SK-N-SH (cell line): ENCODE results near the gene RBM20.

Experiments
- CTCF ChIP-seq: fragments of 200-600 bp; sonication (generic); IDR thresholded peaks from 2 replicates; pipeline ENCODE4 v1.6.1; 2017; ENCODE audit warnings: antibody characterized with exemption, mild to moderate bottlenecking, moderate library complexity
- JUND ChIP-seq: IDR thresholded peaks from 2 replicates; pipeline ENCODE4 v1.4.0; 2012
- MEF2A ChIP-seq: IDR thresholded peaks from 2 replicates; pipeline ENCODE4 v1.4.0; 2012; ENCODE audit warnings: low read depth, borderline replicate concordance
- POLR2AphosphoS5 ChIP-seq: IDR thresholded peaks from 2 replicates; pipeline ENCODE4 v1.6.1; 2012; ENCODE audit warnings: low read depth, low read length
- REST ChIP-seq: IDR thresholded peaks from 2 replicates; pipeline ENCODE4 v1.6.1; 2012; ENCODE audit warnings: mild to moderate bottlenecking, low read depth, low read length, moderate library complexity
- SMC3 ChIP-seq: IDR thresholded peaks from 2 replicates; pipeline ENCODE4 v1.6.1; 2012; ENCODE audit warnings: low read depth, low read length, improper control_type of control experiment
- TAF1 ChIP-seq: IDR thresholded peaks from 2 replicates; pipeline ENCODE4 v1.6.1; 2012; ENCODE audit warnings: low read depth, mild to moderate bottlenecking, low read length, moderate library complexity, borderline replicate concordance

GRCh38 chr10:110762849-110763211 lies 118.7 kb downstream of the RBM20 start:
- no peak for TF ChIP-seq TAF1
- TF ChIP-seq POLR2AphosphoS5 = no peak
- no peak for TF ChIP-seq MEF2A
- TF ChIP-seq CTCF = no peak
- TF ChIP-seq SMC3 = no peak
- TF ChIP-seq JUND = no peak
- no peak for TF ChIP-seq REST
